GM18870 (cell line): ENCODE results near the gene TUSC2.

Source experiments
- ATAC-seq: cut with Tn5 transposase; IDR thresholded peaks from one replicate; pipeline ENCODE4 v1.9.1; 2021; ENCODE audit warnings: moderate library complexity; ENCODE audit not compliant: unreplicated experiment

TUSC2 gene

DNA sequence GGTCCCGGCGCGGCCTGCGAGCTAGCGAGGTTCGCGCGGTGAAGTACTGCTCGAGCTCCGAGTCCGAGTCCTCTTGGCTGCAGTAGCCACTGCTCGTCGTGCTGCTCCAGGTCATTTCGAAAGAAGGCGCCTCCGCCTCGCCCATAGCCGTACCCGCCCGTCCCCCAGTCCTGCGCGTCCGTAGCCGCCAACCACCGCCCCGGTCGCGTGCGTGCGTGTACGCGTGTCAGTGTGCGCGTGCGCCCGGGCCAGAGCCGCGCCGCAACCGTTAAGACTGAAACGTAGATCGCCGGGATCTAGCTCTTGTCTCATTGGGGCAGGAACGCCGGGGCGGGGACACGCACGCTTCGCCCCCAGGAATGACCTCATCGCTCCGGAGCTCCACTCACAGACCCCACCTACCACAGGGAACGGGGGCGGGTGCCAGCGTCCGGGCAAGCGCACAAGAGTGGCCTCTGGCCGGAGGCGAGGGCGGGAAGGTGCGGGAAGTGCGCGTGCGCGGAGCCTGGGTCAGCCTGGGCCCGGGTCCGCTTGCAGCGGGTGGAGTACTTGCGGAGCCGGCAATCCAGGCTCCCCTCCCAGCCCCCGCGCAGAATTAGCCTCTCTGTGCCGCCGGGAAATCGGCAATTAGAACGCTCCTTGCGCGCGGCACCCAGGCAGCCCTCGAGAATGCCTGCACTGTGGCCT lies 9.3 kb upstream of the TUSC2 start:
- peak; percentile 80 for ATAC-seq

DNA sequence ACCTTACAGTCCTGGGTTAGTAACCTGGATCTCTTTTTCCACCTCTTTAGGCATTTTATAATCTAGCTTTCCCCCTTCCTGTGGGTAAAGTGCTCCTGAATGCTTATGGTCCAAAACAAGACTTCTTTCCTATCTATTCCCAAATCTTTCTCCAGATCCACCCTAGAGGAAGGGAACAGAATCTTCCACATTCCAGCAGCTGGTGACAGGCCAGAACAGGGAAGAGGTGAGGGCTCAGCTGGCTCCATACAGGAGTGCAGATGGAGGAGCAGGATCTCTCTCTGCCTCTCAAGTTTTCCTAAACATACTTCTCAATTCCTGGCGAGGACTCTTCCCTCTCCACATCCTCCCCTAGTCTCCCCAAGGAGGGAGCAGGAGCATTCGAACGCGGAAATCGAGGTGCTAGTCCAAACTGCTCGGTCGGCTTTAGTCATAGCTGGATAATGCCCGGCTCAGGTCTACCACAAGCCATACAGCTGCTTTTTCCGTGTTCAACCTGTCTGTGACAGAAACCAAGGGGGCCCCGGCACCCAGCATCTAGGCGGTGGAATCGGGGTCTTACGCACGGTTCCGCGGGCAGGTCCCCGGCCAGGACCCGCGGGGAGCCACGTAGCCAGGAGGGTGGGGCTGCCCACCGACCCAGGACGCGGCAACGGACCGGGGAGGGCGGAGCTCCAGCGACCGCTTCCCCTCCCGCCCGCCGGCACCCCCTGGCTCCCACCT lies 8.6 kb upstream of the TUSC2 start:
- ATAC-seq = peak; percentile 23

DNA sequence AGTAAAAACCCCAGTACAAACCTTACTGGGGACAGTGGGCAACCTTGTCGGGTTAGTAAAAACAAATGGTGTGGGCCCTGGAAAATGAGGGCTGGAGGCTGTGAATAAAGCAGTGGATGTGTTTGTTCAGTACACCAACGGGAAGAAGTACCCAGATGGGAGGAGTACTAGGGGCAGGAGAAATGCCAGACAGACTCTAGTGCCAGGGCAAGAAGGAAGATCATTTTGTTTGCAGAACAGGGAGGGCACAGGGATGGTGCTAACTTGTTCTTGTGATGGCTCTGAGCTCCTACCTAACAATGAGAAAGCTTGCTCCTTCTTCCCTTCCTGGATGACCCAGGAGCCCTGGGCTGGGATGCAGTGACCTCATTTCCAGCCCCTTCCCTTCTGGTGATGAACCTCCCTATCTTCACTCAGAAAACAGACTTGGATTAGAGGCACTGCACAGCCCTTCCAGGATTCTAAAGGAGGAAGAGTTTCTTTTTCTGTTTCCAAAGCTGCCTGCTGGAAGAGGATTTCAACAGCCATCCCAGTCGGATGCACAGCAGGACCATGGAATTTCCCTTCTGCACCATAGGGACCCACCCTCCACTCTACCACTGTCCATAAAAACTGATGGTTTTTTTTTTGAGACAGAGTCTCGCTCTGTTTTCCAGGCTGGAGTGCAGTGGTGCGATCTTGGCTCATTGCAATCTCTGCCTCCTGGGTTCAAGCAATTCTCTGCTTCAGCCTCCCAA lies 6.5 kb upstream of the TUSC2 start:
- no peak for ATAC-seq

DNA sequence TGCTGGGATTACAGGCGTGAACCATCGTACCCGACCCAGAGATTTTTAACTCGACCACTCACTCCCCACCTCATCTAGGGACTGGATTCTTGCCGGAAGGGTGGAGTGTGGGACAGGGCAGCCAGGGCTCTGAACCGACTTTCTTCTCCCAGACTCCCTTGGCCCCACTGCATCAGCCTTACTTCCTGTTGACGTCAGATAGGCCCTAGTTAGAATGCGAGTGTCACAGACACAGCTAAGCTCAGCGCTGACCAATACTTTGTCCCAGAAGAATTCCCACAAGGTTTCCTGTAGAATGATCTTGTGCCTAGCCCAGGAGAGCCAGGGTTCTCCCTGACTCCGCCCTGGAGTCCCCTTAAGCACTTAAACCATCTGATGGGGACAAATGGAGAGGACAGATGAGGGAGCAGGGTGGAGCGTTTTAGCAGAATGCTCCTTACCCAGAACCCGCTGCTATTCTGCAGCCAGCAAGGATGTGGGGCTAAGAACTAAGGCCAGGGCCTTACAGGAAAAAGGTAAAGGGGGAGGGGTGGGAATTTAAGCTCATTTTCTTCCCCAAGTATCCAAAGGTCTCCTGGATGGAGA lies 5.8 kb upstream of the TUSC2 start:
- no peak for ATAC-seq

DNA sequence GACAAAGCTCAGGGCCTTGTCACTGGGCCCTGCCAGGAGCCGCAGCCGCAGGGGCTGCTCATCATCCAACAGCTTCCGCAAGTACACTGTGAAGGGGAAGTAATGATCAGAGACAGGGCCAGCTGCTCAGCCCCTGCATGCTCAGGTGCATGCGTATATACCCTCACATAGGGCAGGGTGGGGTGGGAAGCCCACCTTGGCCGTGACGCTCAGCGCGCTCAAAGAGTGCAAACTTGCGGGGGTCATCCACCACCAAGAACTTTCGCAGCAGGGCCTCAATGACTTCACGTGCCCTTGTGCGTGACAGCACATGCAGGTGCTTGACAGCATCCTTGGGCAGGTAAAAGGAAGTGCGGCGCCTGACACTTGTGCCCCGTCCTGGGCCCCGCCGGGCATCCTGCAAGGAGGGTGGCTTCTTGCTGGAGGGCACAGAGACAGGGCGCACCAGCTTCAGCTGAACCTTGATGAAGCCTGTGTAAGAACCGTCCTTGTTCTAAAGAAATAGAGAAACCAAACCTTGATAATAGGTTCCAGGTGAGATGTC lies 3.4 kb upstream of the TUSC2 start:
- ATAC-seq = no peak

DNA sequence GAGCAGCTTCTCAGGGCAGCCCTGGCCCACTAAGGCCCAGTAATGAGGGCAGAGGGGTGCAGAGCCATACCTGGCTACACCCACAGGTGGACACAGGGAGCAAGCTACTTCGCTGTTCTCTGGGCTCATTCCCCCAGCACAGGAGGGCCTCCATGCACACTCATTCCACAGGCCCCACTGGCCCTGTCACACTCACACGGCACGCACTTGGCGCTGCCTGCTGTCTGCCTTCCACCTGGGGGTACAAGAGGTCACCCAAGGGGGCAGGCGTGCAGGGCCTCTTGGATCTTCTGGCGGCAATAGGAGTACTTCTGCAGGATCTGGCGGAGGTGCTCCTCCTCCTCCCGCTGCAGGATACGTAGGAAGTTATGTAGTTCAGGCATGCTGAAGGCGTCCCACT lies 2.3 kb upstream of the TUSC2 start:
- ATAC-seq = no peak

DNA sequence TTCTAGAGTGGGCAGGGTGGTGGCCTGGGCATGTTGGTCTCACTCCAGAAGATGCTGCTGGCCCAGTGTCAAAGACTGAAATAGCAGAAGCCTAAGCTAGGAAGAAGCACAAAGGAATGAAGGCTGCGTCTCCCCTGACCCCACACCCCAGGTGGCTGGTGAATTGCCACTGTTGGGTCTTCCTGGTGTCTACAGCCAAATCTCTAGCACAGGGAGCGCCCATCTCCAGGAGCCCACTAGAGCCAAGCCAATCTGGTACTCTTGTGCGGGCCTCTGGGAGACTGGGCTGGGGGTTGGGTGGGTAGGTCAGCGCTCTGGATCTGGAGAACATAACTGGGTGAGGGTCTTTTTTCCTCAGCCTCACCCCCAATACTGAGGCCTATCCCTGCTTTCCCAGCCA lies 894 bp downstream of the TUSC2 start:
- no peak for ATAC-seq

DNA sequence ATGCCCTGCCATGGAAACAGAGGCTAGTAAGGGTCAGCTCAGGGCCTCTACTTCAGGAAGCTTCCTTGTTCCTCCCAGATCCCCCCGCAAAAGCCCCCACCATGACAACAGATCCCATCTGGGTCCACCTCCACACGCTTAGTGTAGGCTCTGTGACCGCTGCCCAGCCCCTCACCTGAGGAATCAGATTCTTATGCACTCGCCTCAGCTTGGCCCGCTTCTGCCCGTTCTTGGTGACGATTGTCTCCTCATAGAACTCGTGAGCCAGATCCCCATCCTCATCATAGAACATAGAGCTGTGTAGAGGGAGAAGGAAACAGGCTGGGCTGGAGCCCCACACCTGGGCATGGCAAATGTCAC lies 1.9 kb downstream of the TUSC2 start:
- no peak for ATAC-seq

DNA sequence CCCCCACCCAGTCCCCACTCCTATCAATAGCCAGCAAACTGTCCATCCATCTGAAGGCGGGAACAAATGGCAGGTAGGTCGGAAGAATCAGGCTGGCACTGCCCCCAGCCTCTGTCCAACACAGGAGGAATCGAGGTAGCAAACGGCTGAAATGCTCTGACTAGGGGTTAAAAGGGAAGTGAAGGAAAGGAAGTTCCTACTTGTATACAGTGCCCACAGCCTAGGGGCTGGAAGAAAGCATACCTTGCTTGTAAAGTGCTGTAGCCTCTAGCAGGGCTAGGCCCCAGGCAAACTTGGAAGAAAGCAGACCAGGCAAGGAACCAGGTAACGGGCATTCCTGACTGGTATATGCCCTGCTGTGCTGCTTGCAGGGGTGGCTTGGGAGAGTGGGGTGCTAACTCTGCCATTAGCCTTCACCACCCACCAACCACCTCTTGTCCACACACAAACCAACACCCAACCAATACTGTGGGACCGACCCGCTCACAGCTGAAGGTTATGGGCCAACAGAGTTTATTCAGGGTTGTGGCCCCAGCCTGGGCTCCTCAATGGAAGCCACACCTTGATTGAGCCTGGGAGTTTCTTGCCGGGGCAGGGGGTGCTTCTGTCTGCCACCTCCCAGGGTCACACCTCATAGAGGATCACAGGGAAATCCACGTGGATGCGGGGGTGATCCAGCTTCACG lies 2.4 kb downstream of the TUSC2 start:
- no peak for ATAC-seq

DNA sequence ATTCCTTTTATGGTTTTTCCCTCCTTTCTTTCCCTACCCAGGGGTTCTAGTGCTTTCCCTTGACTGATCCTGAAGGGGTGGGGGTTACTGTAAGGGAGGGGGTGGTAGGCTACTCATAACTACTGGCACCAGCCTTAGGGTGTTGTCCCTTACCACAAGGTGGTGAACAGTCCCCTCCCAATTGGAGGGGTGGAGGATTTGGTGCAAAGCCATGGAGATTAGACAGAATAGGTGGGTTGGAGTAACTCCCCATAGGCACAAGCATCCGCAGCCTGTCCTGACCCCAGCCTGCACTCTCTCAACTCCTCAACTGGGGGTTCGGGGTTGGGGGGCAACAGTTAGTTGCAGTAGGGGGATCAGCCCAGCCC lies 2.9 kb downstream of the TUSC2 start:
- ATAC-seq = no peak

DNA sequence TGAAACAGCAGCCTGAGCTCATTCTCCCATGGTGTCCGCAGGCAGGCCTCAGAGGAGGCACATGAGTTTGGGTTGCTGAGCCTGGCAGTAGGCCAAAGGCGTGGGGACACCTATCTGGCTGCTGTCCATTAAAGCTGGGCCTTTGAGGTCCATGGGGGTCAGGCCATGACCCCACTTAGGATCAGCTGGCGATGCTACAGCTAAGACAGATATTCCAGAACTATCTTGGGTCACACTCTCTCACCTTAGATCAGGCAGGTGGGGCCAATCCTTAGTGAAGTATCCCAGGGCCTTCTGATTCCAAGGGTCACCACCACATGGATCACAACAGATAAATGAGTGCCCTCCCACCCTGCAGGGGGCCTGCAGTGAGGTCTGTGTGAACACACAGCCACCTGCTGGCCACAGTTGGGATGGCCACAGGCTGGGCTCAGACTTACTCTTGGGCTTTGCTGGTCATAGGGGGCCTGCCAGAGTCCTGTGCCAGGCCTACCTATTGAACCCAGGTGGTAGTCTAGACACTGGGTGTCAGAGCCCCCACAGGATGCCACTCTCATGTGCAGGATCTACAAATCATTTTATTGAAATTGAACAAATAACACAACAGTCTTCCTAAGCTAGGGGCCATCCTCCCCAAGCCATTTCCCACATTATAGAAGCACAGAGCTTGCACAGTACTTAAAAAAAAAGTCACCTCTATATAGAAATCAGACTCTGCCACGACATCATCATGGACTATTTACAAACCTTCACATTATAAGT lies 3.5 kb downstream of the TUSC2 start:
- ATAC-seq = no peak

DNA sequence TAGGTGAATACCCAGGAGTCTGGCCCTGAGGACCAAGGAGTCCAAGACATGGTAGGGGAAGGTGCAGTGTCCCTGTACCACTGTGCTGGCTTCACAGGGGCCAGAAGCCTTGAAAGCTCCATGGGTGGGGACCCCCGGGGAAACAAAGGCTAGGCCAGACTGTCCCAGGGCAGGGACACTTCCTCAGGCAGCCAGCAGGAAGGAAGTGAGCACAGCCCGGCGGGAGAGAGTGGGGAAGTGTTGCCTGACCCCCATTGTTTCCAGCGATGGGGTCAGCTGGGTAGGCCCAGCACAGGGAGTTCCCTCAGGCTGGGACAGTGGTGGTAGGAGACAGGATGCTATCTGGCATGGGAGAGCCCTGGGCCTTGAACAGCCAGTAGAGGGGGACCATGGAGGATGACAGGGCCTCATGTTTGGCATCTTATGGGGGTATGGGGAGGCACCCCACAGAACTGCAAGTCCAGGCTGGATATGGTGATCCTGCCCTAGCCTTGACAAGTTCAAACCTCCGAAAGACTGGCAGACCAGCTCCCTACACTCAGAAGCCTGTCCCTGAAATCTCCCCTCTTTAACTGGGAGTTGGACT lies 4.3 kb downstream of the TUSC2 start:
- ATAC-seq = no peak

DNA sequence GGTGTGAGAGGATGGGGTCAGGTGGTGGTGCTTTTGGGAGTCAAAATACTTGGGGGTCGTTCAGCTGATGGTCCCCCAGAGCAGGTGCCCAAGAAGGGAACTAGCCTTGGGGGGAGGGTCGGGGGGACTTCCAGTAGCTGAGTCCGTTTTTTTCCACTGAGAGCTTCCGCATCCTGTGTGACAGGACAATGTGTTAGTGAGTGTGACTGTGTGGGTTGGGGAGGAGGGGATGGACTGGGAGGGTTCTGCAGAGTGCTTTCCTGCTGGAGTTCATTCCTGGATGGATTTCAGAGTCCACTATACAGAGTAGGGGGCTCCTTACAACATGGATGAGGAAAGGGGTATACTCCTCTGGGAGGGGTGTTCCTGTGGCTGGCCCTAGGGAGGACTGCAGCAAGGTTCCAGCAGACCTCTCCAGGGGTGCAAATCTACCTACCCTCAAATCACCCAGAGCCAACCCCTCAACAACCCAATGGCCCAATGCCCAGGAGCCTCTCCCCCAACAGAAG lies 4.9 kb downstream of the TUSC2 start:
- ATAC-seq = no peak

DNA sequence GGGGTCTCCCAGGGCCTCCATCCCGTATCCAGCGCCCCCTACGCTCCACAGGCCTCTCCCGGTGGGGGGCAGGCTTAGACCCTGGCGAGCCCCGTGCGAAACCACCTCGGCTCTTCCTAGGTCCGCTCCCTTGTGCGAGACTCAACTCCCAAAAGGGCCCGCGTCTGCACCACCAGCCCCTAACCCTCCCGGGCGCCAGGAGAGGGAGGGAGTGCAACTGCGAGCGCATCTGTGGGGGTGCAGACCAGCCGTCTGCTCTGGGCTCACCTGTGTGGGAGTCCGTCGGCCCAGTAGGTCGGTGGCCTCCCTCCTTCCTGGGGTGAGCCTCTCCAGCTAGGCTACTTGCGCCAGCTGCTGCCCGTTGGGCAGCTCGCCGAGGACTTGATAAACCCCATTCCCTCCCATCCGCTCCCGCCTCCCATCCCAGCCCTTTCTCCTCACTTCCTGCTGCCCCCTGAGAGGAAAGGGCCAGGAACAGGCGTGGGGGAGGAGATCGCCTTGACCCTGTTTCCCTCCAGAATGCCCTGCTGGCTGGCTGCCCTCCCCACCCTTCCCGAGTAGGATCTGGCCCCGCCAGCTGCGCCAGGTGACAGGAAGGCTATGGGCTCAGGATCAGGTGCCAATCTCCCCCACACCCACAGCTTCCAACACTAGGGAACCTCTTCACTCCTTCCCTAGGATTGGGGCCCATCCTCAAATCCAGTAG lies 5.5 kb downstream of the TUSC2 start, which contains the start of gene HYAL2:
HYAL2 (minus strand) TSS at position 360 of the 706 bp plus-strand sequence. CDS start 2,256 bp downstream, outside the sequence.
- no peak for ATAC-seq

DNA sequence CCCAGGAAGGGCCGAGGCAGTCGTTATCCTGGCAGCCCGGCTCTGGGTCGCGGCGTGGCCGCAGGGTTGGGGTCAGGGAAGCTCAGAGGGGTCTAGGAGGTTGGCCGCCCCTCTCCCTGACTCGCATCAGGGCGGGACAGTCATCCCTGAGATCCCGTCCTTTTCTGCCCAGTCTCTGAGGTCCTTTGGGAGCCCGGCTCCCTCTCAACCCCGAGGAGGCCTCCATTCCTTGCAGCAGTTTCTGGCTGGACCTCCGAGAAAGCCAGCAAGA lies 6.0 kb downstream of the TUSC2 start:
- no peak for ATAC-seq

DNA sequence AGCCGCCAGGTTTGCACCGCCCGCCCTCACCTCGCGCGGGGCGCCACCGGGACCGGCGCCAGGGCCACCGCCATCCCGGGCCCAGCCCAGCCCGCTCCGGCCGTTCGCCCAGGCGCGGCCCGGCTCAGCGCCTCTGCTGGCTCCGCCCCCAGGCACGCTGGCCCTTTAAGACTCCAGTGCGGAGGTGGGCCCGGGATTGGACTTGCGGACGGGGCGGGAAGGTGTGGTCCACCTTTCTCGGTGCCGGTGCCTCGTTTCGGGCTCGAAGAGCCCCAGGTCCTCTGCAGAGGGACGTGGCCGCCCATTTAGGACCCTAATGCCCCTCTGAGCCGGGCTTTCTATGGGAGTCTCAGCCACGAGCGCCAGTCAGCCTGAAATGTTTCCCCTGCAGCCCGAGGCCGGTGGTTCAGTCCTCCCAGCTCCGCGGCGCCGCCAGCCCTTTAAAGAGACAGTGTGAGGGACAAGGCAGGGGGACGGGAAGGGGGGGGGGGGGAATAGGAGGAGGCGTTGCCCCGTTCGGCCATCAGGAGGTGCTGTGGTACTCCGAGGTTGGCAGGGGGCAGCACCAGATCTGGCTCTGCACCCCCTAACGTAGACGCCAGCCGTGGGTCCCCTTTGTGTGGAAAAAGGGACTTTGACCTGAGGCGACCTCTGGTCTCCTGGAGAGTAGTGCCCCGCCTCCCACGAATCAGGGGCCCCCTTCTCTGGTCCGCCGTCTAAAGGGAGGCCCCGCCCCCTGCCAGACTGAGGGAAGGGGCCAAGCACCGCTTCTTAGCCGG lies 6.5 kb downstream of the TUSC2 start:
- peak; percentile 51 for ATAC-seq

DNA sequence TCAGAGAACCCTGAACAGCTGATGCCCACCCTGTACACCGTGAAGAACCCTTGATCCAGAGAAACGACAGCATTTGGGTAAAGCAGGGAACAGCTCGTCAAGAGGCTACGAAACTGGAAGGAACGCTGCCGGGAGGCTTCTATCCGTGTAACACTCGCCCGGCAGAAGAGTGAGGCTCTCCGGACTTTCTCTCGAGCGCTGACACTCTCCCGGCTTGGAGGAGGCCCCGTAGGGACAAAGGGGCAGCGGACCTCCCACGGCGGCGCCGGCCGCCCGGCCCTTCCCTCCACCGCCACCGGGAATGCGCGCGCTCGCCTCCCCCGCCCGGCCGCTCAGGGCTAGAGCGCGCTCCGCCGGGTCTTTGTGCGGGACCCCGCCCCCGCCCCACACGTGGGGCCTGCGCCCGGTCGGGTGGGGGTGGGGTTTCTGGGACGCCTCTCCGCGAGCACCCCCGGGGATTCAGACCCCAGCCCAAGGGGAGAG lies 7.1 kb downstream of the TUSC2 start:
- ATAC-seq = peak; percentile 27

DNA sequence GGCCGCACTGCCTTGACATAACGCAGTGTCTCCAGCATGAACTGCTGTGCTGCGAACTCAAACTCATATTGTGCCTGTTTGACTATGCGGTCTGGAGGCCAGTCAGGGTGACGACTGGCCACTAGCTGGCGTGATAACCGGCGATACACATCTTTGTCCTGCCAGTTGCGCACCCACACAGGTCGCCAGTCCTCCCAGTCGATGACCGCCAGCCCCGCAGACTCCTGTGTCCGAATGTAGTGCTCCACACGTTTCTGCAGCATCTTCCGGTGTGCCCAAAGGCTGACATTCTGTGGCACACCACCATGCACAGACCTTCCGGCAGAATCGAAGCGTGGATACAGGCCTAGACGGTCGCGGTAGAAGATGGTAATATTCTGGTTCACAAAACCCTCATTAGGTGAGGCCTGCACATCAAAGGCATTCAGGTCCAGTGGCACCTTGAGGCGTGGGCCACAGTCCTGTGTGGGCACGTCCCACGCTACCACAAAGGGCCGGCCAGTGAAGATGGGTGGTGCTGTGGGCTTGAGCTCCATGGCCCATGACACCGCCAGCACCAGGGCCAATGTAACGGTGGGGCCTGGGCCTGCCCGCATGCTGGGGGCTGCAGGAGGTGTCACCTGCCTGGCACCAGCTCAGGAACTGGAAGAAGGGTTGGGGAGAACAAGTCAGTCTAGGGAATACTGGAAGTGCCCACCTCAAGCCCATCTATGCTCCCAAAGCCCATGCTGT lies 8.0 kb downstream of the TUSC2 start:
- no peak for ATAC-seq
